ENCODE data around the gene BCOR. TPM values are rescaled to one million over a fixed set of nuclear protein-coding genes. Genes with fewer than 3 reads are reported as not detected.

BCOR gene
- total and polyA plus RNA-seq, 11 donors, result 6.7 to 40.1 (median 17.9) TPM

GRCh38 chrX:40022421-40022820 lies 75.3 kb downstream of the BCOR start:
- H3K4me3 ChIP-seq, result no peak overlapping the region
- TF ChIP-seq, protein P1, sequence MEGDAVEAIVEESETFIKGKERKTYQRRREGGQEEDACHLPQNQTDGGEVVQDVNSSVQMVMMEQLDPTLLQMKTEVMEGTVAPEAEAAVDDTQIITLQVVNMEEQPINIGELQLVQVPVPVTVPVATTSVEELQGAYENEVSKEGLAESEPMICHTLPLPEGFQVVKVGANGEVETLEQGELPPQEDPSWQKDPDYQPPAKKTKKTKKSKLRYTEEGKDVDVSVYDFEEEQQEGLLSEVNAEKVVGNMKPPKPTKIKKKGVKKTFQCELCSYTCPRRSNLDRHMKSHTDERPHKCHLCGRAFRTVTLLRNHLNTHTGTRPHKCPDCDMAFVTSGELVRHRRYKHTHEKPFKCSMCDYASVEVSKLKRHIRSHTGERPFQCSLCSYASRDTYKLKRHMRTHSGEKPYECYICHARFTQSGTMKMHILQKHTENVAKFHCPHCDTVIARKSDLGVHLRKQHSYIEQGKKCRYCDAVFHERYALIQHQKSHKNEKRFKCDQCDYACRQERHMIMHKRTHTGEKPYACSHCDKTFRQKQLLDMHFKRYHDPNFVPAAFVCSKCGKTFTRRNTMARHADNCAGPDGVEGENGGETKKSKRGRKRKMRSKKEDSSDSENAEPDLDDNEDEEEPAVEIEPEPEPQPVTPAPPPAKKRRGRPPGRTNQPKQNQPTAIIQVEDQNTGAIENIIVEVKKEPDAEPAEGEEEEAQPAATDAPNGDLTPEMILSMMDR (IDR thresholded peaks at IDR 0.05), result no peak
- TF ChIP-seq POLR2A (IDR thresholded peaks at IDR 0.05), result no peak

DNA sequence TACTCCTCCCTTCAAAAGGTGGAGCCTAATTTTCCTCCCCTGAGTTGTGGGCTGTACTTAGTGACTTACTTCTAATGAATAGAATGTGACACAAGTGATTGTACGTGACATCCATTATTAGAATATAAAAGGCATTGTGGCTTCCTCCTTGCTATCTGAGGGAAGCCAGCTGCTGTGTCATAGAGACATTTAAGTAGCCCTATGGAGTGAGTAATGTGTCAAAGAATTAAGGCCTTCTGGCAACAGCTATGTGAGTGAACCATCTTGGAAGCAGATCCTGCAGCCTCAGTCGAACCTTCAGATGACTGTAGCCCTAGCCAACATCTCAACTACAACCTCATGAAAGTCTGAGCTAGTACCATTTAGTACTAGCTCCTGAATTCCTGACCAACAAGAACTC lies 76.1 kb downstream of the BCOR start:
- H3K4me3 ChIP-seq, result no peak overlapping the region
- ATAC-seq (no peak), DNase-seq (no peak)
- H3K36me3 ChIP-seq, result no peaks in the 10 kb centered on the region
- intact Hi-C loops (cut with DNase I), result no loop called here
- no peak overlapping the region for H3K27ac ChIP-seq
- H3K4me1 ChIP-seq, result peaks cover 0 to under 1% (median 0%) of the 10 kb centered on the region in 12 donors
- TF ChIP-seq, protein P1 (IDR thresholded peaks at IDR 0.05), result no peak
- TF ChIP-seq POLR2A (IDR thresholded peaks at IDR 0.05), result no peak
- peaks cover 0 to 4% (median 0%) of the 10 kb centered on the region in 9 donors for H3K27me3 ChIP-seq
- WGBS, 4 donors, result 79 to 95% (median 87%) methylated on average over 2 of the region's 2 CpGs
- H3K9me3 ChIP-seq, result peaks cover 0 to 9% (median under 1%) of the 10 kb centered on the region in 12 donors

More at GRCh38 chrX:40022421-40022820, 75.3 kb downstream of the BCOR start:
- DNase-seq, result no peak
- Histone ChIP-seq H3K4me1 (peaks cover 0 to 5% (median 0%) of the 10 kb centered on the region in 12 donors), H3K27me3 (peaks cover 0 to 3% (median 0%) of the 10 kb centered on the region in 9 donors), H3K9me3 (peaks cover 0 to 4% (median 0%) of the 10 kb centered on the region in 12 donors), H3K27ac (no peak overlapping the region), H3K36me3 (no peaks in the 10 kb centered on the region)
- intact Hi-C loops (cut with DNase I), result no loop called here
- WGBS, 4 donors, result 64 to 75% (median 68%) methylated on average over 3 of the region's 3 CpGs
- no peak for ATAC-seq

- WGBS, 4 donors, result 72 to 88% (median 82%) methylated on average over 4 of the region's 4 CpGs
- H3K36me3 ChIP-seq, result no peaks in the 10 kb centered on the region
- no peak overlapping the region for H3K4me3 ChIP-seq
- H3K27me3 ChIP-seq, result peaks cover 0 to 19% (median 0%) of the 10 kb centered on the region in 9 donors
- peaks cover 0 to 6% (median 0%) of the 10 kb centered on the region in 12 donors for H3K4me1 ChIP-seq
- H3K9me3 ChIP-seq, result peaks cover 0 to 13% (median 2%) of the 10 kb centered on the region in 12 donors
- no peak for DNase-seq
- intact Hi-C loops (cut with DNase I), result loop anchor here (5.0 to 10.0 kb wide), 11 partner anchors 63 to 285 kb away; no protein-coding TSS in a partner anchor
- TF ChIP-seq POLR2A (IDR thresholded peaks at IDR 0.05), result no peak
- TF ChIP-seq, protein P1 (IDR thresholded peaks at IDR 0.05), result no peak
- no peak overlapping the region for H3K27ac ChIP-seq
- ATAC-seq, result no peak
These were observed 78.2 kb downstream of the BCOR start for GRCh38 chrX:40019541-40019940.

DNA sequence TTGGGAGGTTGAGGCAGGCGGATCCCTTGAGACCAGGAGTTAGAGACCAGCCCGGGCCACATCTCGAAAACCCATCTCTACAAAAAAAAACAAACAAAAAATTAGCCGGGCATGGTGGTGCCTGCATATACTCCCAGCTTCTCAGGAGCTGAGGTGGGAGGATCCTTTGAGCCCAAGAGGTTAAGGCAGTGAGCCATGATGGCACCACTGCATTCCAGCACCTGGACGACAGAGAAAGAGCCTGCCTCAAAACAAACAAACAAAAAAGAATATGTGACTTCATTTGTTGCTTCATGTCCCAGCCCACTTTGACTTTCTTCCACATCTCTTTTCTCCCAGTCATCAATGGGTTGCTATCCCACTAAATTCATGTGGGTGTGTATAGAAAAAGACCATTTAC lies 79.7 kb downstream of the BCOR start:
- Histone ChIP-seq H3K36me3 (no peaks in the 10 kb centered on the region), H3K4me3 (no peak overlapping the region), H3K9me3 (peaks cover 0 to 13% (median 2%) of the 10 kb centered on the region in 12 donors), H3K4me1 (peaks cover 0 to 20% (median under 1%) of the 10 kb centered on the region in 12 donors), H3K27ac (no peak overlapping the region), H3K27me3 (peaks cover 0 to 31% (median 0%) of the 10 kb centered on the region in 9 donors)
- ATAC-seq, result no peak
- WGBS, 4 donors, result 67 to 79% (median 73%) methylated on average over 5 of the region's 5 CpGs
- intact Hi-C loops (cut with DNase I), result loop anchor here (5.0 to 10.0 kb wide), 11 partner anchors 64 to 283 kb away; no protein-coding TSS in a partner anchor
- no peak for DNase-seq
- TF ChIP-seq POLR2A (IDR thresholded peaks at IDR 0.05), result no peak
- TF ChIP-seq, protein P1 (IDR thresholded peaks at IDR 0.05), result no peak

All from heart left ventricle (tissue), 16 donors.